NCI-H187 (cell line): Measurements from ENCODE around the gene ANKRD9.
"Not testable (repeated sequence)": the region's sequence is repeated elsewhere in the genome, so short reads cannot be mapped to it uniquely, and the experiment has no call there.

ENCODE experiments used
- DNase-seq, 2 experiments: peaks; one replicate each; lab custom pipeline; 2025; lab: John Stamatoyannopoulos, UW

Gene ANKRD9, protein sequence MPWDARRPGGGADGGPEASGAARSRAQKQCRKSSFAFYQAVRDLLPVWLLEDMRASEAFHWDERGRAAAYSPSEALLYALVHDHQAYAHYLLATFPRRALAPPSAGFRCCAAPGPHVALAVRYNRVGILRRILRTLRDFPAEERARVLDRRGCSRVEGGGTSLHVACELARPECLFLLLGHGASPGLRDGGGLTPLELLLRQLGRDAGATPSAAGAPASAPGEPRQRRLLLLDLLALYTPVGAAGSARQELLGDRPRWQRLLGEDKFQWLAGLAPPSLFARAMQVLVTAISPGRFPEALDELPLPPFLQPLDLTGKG

DNA sequence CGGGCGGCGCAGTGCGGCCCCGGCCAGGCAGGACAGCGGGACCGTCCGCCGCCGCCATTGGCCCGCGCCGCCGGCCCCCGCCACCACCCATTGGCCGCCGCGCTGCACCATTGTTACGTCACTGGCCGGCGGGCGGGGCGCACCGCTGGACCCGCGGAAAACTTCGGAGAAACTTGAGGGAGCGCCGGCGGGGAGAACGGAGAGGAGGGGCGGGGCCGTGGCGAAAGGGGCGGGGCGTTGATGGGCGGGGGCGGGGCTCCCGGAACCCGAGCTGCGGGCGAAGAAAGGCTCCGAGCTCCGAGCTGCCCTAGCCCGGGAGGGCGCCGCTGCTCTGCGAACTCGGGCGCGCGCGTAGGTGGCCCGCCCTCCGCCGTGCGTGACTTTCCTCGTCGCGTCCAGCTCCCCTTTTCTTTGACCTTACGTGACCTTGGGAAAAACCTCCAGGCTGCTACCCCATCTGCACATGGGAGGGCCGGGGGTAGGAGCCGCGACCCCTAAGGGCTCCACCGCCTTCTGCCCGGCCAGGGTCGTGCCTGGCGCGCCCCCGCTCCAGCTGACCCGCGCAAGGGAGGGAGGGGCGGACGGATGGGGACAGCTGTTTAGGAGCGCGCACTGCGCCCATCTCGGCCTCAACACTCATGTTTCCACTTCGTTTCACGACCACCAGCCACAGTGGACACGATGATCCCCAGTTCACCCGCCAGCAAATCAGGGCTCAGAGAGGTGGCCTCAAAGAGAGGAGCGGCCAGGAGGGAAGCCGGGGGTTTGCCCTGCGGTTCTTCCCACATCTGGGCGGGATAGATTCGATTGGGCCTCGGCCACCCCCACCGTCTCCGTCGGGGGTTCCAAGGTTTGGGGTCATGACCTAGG lies at the start of gene ANKRD9:
Gene ANKRD9 (minus strand): TSS at position 31 of the 870 bp plus-strand sequence. CDS start 1,887 bp downstream, outside the sequence.
- peak; percentile 83 to 90 for DNase-seq

DNA sequence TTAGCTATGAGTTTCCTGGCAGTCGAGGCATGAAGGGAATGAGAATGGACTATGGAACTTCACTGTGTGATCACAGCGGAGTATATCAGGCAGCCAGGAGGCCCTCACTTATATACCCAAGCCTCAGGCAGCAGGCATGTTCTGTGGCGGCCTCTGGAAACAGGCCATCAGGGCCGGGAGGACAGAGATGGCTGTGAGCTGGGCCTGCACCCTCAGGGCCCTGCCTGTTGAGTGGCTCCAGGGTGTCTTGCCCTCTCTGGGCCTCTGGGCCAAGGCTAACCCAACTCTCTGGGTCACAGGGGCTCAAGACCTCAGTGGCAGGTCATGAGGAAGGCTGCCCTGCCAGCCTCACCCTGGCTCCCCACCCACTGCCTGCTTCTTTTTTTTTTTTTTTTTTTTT lies 49.0 kb upstream of the ANKRD9 start:
- DNase-seq = no peak

DNA sequence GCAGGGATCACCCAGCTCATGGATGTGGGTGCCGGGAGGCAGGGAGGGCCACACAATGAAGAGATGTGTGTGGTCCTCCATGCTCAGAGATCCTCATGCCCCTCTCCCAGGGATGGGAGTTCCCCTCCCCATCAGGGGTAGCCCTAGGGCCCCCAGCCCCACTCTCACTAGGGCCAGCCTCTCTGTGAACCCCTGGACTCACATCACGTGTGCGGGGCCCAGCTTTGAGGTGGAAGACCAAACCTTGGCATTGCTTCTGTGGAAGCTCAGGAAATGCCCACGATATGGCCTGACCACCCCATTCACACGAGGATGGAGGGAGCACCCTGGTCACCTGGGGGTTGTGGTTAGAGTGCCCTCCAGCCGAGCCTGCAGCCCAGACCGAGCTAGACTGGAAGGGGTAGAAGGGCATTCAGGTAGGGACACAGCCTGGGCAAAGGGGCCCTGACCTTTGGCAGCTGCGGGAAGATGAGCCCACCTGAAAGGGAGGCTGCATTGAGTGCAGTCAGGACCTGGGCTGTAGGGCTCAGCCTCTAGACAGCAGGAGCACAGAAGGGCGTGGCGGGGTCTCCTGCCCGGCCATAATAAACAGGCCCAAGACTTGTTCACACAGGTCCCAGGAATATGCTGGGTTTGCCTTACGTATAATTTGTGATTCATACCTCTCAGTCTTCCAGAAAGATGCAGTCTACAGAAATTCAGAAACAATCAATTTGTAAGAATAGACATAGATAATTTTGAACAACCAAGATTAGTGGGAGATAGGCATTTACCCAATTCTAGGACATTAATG lies 48.1 kb upstream of the ANKRD9 start:
- no peak for DNase-seq

DNA sequence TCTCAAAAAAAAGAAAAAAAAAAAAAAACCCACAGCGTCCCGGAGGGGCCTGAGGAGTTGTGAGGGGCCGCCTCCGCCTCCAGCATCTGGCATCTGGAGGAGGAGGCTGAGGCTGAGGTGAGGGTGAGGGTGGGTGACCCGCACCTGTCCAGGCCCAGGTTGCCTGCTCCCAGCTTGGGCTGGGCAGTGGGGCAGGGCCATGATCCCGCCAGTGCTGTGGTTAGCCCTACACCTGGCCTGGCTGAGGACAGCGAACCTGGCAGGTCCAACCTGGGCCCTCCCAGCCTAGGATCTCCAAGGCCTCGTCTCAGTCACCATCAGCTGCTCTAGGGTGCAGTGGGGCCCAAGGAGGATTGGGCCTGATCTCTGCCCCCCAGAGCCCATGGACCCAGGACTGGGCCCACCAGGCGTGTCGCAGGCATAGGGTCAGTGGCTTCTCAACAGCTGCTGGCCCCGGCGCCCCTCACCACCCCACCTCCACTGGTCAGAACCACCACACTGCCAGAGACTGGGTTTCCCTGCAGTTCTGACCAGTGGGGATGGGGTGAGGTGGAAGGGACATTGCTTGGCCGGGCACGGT lies 46.6 kb upstream of the ANKRD9 start:
- DNase-seq = no peak

DNA sequence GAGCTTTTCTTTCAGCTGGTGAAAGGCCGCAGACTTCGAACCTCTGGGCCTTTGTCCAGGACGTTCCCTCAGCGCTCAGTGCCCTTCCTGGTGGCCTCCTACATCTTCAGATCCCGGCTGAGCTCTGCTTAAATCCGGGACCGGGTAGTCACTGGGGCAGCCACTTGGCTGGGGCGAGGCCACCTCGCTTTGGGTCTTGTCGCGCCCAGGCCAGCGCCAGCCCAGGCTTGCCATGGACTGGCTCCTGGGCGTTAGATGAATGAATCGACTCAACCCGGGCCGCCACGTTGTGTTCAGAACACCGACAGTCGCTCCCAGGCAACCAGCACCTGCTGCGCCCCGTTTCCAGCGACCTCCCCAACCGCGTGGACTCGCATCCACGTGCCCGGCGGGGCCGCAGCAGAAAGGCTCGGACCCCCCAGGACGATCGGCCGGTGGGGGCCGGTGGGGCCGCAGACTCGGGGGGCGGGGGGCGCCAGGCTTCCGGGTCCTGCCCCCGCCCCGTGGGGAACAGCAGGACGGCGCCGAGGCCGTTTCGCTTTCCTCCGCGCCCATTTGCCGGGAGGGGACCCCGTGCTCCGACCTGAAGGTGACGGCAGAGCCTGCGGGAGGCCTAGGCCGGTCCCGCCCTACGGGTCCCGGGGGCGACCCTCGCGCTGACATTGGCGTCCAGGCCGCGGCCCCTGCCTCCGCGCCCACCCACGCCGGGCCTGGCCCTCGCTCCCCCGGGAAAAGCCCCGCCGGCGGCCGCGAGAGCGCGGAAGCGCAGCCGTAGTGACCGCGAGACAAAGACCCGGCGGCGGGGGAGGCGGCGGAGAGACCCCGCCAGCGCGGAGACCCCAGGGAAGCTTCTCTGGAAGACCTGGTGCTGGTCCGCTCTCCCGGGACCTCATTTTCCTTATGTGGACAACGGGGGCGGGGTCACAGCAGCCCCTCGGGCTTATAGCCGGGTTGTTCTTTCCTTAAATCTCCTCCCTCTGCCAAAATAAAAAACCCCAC lies 45.5 kb upstream of the ANKRD9 start:
- no peak for DNase-seq

DNA sequence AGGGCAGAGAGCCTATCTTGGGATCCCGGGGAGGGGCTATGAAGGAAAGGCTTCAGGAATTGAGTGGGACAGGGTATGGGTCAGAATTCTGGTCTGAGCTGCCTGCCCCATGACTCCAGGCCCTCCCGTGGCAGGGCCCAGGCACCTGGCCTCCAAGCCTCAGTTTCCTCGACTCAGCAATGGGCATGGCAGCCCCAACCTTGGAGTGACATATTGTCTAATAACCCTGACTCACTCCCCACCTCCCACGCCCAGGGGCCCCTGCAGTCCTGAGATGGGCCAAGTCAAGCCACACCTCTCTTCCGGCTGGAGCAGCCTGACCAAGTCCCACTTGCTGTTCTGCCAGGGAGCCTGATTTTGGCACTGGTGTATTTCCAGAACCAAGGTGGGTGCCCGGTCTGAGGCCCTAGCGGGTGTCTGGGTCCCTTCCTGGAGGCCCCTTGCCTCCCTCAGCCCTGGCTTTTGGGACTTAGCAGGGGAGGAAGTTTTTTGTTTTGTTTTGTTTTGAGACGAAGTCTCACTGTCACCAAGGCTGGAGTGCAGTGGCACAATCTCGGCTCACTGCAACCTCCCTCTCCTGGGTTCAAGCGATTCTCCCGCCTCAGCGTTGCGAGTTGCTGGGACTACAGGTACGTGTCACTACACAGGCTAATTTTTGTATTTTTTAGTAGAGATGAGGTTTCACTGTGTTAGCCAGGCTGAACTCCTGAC lies 42.6 kb upstream of the ANKRD9 start:
- no peak for DNase-seq

DNA sequence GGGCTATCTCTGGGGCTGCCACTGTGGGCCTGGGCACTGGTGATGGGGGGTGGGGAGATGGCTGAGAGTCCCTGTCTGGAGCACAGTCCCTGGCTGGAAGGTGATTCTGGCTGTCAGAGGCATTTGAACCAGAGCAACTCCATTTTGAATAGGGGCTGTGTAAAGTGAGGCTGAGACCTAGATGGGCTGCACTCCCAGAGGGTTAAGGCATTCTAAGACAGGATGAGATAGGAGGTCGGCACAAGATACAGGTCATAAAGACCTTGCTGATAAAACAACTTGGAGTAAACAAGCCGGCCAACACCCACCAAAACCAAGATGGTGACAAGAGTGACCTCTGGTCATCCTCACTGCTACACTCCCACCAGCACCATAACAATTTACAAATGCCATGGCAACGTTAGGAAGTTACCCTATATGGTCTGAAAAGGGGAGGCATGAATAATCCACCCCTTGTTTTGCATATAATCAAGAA lies 41.4 kb upstream of the ANKRD9 start:
- DNase-seq = not testable (repeated sequence)

DNA sequence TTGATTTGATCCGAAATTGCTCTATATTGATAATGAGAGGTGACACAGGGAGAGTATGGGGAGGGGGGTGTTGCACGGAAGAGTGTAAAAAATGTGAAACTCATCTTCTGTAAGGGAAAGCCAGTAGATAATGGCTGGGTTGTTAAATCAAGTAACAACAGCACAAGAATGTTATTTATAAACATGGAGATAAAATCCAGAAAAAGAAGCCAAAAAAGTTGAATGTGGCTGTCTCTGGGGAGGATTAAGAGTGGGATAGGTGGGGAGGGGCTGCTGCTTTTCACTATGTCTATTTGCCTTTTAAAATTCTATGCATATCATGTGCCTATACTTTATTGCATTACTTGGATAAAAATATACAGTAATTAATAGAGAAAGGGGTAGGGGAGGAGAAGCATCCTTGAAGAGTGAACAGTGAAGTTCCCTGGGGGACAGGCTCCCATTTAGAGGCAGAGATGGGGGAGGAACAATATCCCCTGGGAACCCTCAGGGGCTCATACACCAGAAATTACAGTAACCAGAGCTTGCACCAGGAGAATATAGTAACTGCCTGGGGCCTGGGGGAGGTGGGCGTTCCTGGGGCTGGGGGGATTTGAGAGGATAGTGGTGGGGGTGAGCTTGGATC lies 39.2 kb upstream of the ANKRD9 start:
- no peak for DNase-seq

DNA sequence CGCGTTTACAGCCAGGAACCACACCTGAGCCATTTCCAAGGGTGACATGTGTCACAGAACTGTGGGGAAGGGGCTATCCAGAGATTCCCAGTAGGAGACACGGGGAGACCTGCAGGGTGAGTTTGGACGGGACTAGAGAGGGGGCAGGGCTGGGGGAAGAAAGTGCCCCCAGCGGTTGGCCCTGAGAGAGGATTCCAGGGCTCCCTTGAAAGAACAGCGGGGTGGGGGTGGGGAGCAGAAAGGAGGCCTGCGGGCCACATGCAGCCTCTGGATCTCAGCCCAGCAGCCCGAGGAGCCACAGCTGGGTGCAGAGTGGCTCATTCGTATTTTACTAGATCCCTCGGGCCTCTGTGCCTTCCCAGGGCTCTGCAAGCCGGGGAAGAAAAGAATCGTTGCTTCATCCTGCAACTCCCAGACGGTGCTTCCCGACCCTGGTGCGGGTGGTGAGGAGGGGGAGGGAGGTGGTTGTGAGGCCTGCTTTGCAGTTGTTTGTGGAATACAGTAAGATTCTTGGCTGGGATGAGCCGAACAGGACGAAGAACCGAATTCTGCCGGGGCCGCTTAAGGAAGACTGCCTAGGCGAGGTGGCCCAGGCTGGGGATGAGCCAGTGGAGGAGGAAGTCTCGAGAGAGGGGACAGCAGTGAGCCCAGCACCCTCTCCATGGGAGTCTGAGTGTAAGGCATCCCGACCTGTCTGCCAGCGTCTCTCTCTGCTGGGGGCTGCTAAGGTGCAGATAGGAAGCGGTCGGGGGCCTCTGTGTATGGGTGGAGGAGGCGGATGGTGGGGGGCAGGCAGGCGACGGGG lies 36.1 kb upstream of the ANKRD9 start:
- DNase-seq = no peak

DNA sequence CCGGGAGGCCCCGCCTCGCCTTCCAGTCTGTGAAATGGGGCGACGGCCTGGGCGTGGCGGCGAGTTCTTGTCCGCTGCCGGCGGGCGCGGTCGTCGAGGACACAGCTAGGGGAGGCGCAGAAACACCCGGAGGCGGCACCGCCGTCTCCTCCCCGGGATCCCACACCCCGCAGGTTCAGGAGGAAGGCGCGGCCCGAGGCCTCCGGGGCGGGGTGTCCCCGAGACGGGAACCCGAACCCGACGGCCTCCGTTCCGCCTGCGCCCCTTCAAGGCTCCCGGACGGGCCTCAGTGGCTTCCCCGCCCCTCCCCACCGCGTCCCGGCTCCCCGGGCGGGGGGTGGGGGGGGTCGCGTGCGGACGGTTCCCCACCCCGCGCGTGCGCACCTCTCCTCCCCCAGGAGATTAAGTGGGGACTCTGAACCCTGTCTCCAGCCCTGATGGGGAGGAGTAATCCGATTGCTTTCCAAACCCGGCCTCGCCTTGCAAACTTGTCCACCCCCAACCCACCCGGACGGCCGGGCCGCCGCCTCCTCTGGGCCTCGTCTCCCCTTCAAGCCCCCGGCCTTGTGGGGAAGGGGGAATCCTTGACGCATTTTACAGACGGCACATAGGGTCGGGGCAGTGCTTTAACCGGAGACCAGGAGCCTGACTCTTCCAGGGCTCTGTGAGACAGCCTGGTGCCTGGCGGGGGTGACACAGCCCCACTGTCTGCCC lies 35.3 kb upstream of the ANKRD9 start:
- DNase-seq = no peak

DNA sequence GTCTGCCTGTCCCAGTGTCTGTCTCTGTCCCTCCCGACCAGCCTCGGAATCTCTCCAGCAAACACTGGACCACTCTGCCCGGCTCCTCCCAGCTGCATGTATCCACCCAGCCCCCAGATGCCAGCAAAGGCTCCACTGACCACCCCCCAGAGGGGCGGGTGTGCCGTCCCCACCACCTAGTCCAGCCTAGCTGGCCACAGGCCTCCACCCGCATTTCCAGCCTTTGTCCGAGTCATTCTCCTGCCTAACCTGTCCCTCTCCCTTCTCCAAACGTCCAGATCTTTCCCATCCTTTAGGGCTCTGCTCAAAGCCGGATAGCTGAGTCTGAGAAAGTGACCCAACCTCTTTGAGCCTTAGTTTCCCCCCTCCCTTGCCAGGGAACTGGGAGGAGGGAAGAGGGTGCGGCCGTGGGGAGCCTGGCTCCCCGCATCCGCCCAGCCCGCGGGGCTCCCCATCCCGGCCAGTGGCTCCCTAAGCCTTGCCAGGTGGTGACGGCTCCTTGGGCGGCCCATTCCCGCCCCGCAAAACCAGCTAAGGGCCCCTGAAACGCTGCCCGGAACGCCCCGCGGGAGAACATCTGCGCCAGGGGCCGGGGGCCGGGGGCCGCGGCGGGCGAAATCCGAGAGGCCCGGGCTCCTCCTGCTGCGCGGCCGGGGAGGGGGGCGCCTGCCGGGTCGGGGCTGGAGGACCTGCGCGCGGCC lies 34.6 kb upstream of the ANKRD9 start:
- DNase-seq = no peak

DNA sequence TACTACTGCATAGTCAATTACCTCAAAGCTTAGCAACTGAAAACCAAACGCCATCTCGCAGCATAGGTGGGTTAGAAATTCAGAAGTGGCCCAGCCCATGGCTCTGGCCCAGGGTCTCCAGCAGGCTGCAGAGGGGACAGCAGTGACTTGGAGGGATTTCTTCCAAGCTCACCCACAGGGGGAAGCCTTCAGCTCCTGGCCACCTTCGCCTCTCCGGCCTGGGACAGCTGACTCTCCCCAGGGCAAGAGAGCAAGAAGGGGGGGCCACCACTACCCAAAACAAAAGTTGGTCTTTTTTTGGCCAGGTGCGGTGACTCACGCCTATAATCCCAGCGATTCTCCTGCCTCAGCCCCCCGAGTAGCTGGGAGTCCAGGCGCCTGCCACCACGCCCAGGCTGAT lies 32.2 kb upstream of the ANKRD9 start:
- no peak for DNase-seq

DNA sequence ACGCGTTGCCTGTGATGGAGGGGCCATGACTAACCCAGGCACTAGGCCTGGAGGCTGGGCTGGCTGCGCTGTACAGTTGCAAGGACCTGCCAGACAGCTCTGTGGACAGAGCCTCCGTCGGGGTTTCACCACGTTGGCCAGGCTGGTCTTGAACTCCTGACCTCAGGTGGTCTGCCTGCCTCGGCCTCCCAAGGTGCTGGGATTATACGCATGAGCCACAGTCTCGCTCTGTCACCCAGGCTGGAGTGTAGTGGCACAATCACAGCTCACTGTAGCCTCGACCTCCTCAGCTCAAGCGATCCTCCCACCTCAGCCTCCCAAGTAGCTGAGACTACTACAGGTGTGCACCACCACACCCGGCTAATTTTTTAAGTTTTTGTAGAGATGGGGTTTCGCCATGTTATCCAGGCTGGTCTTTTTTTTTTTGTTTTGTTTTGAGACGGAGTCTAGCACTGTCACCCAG lies 31.5 kb upstream of the ANKRD9 start:
- not testable (repeated sequence) for DNase-seq

DNA sequence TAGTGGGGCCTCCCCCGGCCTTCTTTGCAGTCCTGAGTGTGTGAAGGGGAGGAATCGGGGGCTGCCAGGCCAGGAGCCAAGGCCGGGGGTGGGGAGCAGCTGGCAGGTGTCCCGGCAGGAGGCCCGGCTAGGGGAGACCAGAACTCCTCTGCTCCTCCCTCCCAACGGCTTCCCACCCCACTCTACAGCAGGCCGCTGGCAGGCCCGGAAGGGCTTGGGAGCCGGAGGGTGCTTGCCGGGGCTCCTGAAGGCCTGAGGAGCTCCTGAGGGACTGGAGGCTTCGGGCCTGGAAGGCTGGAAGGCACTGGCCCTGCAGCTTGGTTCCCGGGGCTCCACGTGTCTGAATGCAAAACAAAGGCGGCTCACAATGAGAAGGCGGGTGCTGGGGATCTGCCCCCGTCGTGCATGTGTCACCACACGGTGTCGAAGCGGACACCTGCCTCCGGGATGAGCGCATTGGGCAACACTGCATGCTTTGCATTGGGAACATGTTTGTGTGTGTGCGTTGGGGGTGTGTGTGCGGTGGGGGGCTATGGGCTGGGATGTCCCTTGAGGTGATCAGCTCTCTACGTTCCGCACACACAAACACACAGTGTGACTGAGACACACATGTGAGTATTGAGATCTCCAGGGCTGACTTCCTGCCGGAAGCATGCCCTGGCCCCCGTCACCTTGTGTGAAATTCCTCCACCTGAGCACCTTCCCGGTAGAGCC lies 30.9 kb upstream of the ANKRD9 start:
- DNase-seq = no peak

DNA sequence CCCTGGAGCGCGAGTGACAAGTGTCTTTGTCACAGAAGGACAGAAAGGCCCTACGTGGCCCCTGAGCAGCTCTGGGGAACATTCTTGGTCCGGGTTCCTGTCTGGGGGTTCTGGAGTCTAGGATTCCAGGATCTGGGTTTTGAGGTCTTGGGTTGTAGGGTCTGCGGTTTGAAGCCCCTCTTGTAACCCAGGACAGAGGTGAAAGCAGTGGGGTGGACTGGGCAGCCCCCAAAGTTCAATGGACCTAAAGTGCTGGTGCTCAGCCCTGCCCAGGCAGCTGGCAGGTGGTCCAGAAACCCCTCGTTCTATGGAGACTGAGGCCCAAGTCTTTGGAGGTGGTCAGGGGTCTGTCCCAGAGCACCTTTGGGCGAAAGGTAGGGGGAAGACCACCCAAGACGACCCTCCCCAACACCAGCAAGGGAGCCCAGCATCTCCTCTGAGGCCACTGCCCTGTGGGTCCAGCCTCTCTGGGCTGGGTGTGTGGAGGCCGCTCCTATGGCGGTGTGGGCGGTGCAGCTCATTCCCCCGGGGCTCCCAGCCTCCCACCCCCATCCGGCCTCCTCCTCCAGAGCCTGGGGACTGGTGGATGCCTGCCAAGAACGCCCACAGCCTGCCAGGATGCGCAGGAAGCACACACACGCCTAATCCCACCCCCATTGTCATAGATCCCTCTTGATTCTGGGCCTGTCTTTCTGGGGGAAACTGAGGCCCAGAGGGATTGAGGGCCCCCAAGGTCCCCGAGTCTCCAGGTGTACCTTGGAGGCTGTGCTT lies 30.2 kb upstream of the ANKRD9 start:
- DNase-seq = no peak
